Large intestine (tissue), 3 donors: ENCODE measurements around the gene SNX13. TPM values are rescaled to one million over a fixed set of nuclear protein-coding genes. Genes with fewer than 3 reads are reported as not detected.

Experiments
- DNase-seq, 2 donors: peaks; one replicate each; pipeline versions ENCODE4 v3.0.0 to v3.0.0-alpha.2; 2013
- H3K27ac ChIP-seq: one replicate; pipeline ENCODE4 v1.5.1; 2013; ENCODE audit warnings: low read length
- H3K27me3 ChIP-seq: 2 replicates; pipeline ENCODE4 v1.6.1; 2013; ENCODE audit warnings: low read length; ENCODE audit not compliant: control insufficient read depth, insufficient read depth
- H3K36me3 ChIP-seq: 2 replicates; pipeline ENCODE4 v1.6.1; 2013; ENCODE audit warnings: low read length; ENCODE audit not compliant: control insufficient read depth, insufficient read depth
- H3K4me1 ChIP-seq: one replicate; pipeline ENCODE4 v1.6.1; 2013; ENCODE audit warnings: low read length; ENCODE audit not compliant: control insufficient read depth, insufficient read depth
- H3K4me3 ChIP-seq: one replicate; pipeline ENCODE4 v1.5.1; 2013; ENCODE audit warnings: low read length
- H3K9me3 ChIP-seq: one replicate; pipeline ENCODE4 v1.6.1; 2013; ENCODE audit warnings: mild to moderate bottlenecking, low read depth, low read length, moderate library complexity; ENCODE audit not compliant: control insufficient read depth
- WGBS: methylation state at CpG from one replicate; pipeline ENCODE4 v1.1.5; 2013; ENCODE audit warnings: low lambda C conversion rate; ENCODE audit not compliant: insufficient coverage; 5-methylcytosine and 5-hydroxymethylcytosine counted together
- polyA plus RNA-seq: library from polyadenylated mRNA; unstranded; fragments of 120-200 nt; gene quantifications from one replicate; pipeline ENCODE4 v1.2.1, GENCODE V29; 2013

SNX13 gene
- polyA plus RNA-seq, 1 donor, result 30.0 TPM

DNA sequence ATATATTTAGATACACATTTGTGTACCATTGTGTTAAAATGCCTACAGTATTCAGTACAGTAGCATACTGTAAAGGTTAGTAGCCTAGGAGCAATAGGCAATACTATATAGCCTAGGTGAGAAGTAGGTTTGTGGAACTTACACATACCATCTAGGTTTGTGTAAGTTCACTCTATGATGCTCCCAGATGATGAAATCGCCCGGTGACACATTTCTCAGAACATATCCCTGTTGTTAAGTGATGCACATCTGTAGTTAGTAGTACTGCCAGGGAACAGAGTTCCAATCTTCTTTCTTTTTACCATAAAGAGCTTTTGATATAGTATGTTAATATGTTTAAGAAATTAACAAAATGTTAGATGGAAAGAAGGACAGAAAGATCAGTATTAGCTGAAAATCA is 138.2 kb downstream of the SNX13 start:
- Histone ChIP-seq H3K27ac (no peak overlapping the region), H3K9me3 (peaks cover under 1% of the 10 kb centered on the region), H3K4me3 (no peak overlapping the region), H3K4me1 (no peaks in the 10 kb centered on the region), H3K36me3 (peaks cover 28% of the 10 kb centered on the region), H3K27me3 (no peaks in the 10 kb centered on the region)
- no peak for DNase-seq
- no CpG with 5 or more reads among the region's 2 CpGs for WGBS

DNA sequence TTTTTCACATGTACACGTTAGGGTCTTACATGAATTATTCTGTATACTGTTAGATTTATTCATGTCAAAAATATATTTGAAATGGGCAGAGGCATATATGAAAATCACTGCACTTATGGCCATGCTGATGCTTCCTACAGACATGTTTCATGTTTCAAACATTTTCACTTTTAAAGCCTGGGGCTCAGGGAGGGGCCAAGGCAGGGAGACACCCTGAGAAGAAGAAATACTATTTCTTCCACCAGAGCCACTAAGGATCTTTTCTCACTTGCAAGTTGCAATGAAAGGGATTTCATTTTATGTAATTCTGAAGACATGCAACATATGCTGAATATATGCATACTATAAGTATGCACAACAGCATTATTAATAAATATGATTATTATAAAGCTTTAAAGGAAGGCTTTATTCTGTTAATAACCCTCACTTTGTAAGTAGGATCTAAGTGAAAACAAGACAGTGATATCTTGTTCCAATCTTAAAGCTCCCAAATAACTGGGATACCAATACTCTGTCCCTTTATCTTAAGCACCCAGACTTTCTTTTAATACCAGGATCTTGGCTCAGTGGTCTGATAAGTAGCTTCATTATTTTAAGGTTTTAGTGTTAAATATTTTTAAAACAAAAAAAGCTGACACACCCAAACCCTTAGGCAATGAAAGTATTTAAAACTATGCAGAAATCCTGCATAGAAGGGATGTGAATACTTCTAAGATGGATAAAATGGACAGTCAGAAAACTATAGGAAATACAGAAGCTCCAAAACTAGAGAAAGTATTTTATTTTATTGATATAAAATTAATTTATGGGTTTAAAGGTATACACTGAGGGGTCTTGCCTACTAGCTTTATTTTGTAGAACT is 148.0 kb downstream of the SNX13 start:
- WGBS, result 83% methylated on average over 1 of the region's 1 CpG
- Histone ChIP-seq H3K9me3 (no peaks in the 10 kb centered on the region), H3K27me3 (no peaks in the 10 kb centered on the region), H3K36me3 (peaks cover 13% of the 10 kb centered on the region), H3K4me3 (no peak overlapping the region), H3K4me1 (no peaks in the 10 kb centered on the region), H3K27ac (no peak overlapping the region)
- DNase-seq, result no peak

DNA sequence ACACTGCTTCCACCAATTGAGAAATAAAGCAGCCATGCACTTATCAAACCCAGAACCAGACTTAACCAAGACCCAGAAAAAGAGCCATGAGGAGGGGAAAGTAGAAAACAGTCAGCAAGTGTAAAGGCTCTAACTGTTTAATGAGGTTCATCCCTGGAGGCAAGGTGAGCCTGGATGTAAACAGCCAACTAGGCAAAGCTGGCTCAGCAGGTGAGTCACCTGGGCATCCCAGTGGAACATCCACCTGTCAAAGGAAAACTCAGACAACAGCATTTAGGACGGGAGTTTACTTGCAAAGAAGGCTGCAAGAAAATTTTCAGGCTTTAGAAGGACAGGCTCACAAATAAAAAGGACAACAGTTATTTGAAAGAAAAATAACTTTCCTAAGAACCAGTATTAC is 153.0 kb downstream of the SNX13 start:
- H3K36me3 ChIP-seq, result no peaks in the 10 kb centered on the region
- H3K27me3 ChIP-seq, result no peaks in the 10 kb centered on the region
- no CpG with 5 or more reads among the region's 1 CpG for WGBS
- no peaks in the 10 kb centered on the region for H3K9me3 ChIP-seq
- no peak overlapping the region for H3K27ac ChIP-seq
- no peak for DNase-seq
- no peaks in the 10 kb centered on the region for H3K4me1 ChIP-seq
- no peak overlapping the region for H3K4me3 ChIP-seq

DNA sequence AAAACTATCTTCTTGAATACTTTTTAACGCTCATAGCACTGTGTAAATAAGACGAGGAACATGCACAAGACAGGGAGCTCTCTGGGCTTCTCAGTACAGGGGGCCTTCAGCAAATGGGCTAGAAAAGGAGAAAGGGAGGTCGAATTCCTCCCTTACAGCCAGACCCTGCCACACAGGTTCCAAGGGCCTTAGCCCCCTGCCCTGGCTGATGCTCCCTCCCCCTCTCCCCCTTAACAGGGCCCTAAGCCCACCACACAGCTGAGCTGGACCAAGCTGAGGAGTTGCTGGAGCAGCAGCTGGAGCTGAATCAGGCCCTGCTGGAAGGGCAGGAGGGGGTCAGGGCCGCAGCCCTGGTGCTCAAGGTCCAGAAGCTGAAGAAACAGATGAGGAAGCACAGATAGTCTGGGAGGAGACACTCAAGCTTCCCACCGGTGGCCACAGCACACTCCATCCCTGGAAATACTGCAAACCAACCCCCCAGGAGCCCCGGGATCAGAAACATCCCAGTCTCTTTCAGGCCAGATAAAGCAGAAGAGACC is 153.9 kb downstream of the SNX13 start:
- Histone ChIP-seq H3K4me1 (no peaks in the 10 kb centered on the region), H3K36me3 (no peaks in the 10 kb centered on the region), H3K27ac (no peak overlapping the region), H3K4me3 (no peak overlapping the region), H3K27me3 (no peaks in the 10 kb centered on the region), H3K9me3 (no peaks in the 10 kb centered on the region)
- DNase-seq, result no peak
- no CpG with 5 or more reads among the region's 6 CpGs for WGBS

DNA sequence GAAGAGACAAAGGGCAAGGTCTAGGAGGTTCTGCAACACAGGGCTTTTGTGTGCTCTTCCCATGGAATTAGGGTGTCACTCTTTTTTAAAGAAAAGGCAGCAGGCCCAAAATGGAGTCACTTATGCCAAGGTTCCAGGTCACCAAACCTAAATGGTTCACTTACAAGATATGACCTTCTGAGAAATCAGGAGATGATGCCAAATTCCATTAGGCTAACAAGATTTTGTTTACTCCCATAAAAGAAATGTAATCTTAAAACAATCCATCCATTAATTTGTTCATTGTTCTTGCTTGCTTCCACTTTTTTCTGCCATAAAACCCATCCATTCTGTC is 158.1 kb downstream of the SNX13 start:
- Histone ChIP-seq H3K27ac (no peak overlapping the region), H3K4me3 (no peak overlapping the region), H3K27me3 (no peaks in the 10 kb centered on the region), H3K4me1 (no peaks in the 10 kb centered on the region), H3K9me3 (no peaks in the 10 kb centered on the region), H3K36me3 (no peaks in the 10 kb centered on the region)
- no peak for DNase-seq

- WGBS, result 83% methylated on average over 1 of the region's 7 CpGs
- H3K9me3 ChIP-seq, result no peaks in the 10 kb centered on the region
- no peaks in the 10 kb centered on the region for H3K27me3 ChIP-seq
- no peaks in the 10 kb centered on the region for H3K36me3 ChIP-seq
- DNase-seq, result no peak
- no peaks in the 10 kb centered on the region for H3K4me1 ChIP-seq
- no peak overlapping the region for H3K4me3 ChIP-seq
- H3K27ac ChIP-seq, result no peak overlapping the region
These were observed 158.6 kb downstream of the SNX13 start for GRCh38 chr7:17781491-17782215.

- H3K9me3 ChIP-seq, result no peaks in the 10 kb centered on the region
- no CpG with 5 or more reads among the region's 1 CpG for WGBS
- H3K4me1 ChIP-seq, result no peaks in the 10 kb centered on the region
- H3K4me3 ChIP-seq, result no peak overlapping the region
- H3K27me3 ChIP-seq, result no peaks in the 10 kb centered on the region
- H3K36me3 ChIP-seq, result no peaks in the 10 kb centered on the region
- no peak for DNase-seq
- no peak overlapping the region for H3K27ac ChIP-seq
These were observed 160.9 kb downstream of the SNX13 start for GRCh38 chr7:17779381-17779780.

DNA sequence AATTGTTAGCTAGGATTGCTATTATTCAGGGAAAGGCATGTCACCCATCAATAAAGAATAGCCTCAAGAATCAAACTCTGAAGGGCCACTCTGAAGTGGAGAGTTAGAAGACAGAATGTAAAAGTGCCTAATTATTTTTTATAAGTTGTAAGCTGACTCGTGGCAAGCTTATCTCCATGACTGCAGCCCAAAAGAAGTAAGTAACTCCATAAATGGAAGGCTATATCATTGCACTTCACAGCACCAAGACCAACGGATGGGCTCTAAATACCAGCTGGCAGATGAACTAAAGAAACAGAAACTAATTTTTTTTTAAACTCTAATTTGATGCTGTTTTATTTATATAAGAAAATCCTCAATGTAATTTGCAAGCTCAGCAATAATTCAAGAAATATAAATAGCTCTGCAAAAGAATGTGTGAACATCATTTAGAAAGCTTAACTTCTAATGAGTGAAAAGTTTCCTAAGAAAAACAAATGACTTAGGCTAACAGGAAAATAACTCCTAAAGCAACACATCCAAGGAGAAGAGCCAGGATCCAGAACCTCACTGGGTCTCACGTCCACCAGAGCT is 165.5 kb downstream of the SNX13 start:
- no peaks in the 10 kb centered on the region for H3K27me3 ChIP-seq
- no CpG with 5 or more reads among the region's 3 CpGs for WGBS
- no peak for DNase-seq
- no peaks in the 10 kb centered on the region for H3K4me1 ChIP-seq
- no peaks in the 10 kb centered on the region for H3K36me3 ChIP-seq
- no peaks in the 10 kb centered on the region for H3K9me3 ChIP-seq
- H3K4me3 ChIP-seq, result no peak overlapping the region
- no peak overlapping the region for H3K27ac ChIP-seq

- no CpG with 5 or more reads among the region's 2 CpGs for WGBS
- no peak overlapping the region for H3K4me3 ChIP-seq
- no peak for DNase-seq
- H3K36me3 ChIP-seq, result no peaks in the 10 kb centered on the region
- no peaks in the 10 kb centered on the region for H3K27me3 ChIP-seq
- no peaks in the 10 kb centered on the region for H3K4me1 ChIP-seq
- H3K9me3 ChIP-seq, result no peaks in the 10 kb centered on the region
- no peak overlapping the region for H3K27ac ChIP-seq
These were observed 166.0 kb downstream of the SNX13 start for GRCh38 chr7:17774248-17774647.

- DNase-seq, result peak; percentile 18 to 54
- H3K27ac ChIP-seq, result no peak overlapping the region
- WGBS, result no CpG with 5 or more reads among the region's 4 CpGs
- H3K4me3 ChIP-seq, result no peak overlapping the region
- H3K4me1 ChIP-seq, result no peaks in the 10 kb centered on the region
- H3K36me3 ChIP-seq, result no peaks in the 10 kb centered on the region
- no peaks in the 10 kb centered on the region for H3K27me3 ChIP-seq
- no peaks in the 10 kb centered on the region for H3K9me3 ChIP-seq
These were observed 167.0 kb downstream of the SNX13 start for GRCh38 chr7:17773289-17773626.
